Neural cell (in vitro differentiated cells): ENCODE results near the gene ZC3H8. TPM values are rescaled to one million over a fixed set of nuclear protein-coding genes. Genes with fewer than 3 reads are reported as not detected.
"Not testable (repeated sequence)": the region's sequence is repeated elsewhere in the genome, so short reads cannot be mapped to it uniquely, and the experiment has no call there.

ENCODE experiments used
- H2AFZ ChIP-seq: fragments of 200-600, 300-800 bp; sonication (generic), shearing (Covaris generic); 2 replicates; pipeline ENCODE4 v1.6.0; 2014; ENCODE audit warnings: low read depth, mild to moderate bottlenecking, antibody characterized with exemption, low read length, moderate library complexity
- H3F3A ChIP-seq: fragments of 200-600 bp; shearing (Covaris generic); 2 replicates; pipeline ENCODE4 v1.6.1; 2016; ENCODE audit warnings: mild to moderate bottlenecking, moderate library complexity, mixed read lengths, antibody characterized with exemption, low read length; ENCODE audit not compliant: insufficient read depth, poor library complexity, severe bottlenecking
- H3K27ac ChIP-seq: fragments of 200-600, 300-800 bp; sonication (generic), shearing (Covaris generic); 2 replicates; pipeline ENCODE4 v1.5.1; 2014; ENCODE audit warnings: mild to moderate bottlenecking, low read length, moderate library complexity
- H3K27me3 ChIP-seq: fragments of 300-800, 200-600 bp; sonication (generic), shearing (Covaris generic); 2 replicates; pipeline ENCODE4 v1.6.0; 2014; ENCODE audit warnings: mild to moderate bottlenecking, low read depth, low read length, moderate library complexity; ENCODE audit not compliant: insufficient read depth
- H3K36me3 ChIP-seq: fragments of 300-800, 200-600 bp; sonication (generic), shearing (Covaris generic); 2 replicates; pipeline ENCODE4 v1.5.1; 2014; ENCODE audit warnings: mild to moderate bottlenecking, antibody characterized with exemption, low read length, moderate library complexity; ENCODE audit not compliant: insufficient read depth
- H3K4me2 ChIP-seq: fragments of 300-800, 200-600 bp; sonication (generic), shearing (Covaris generic); 2 replicates; pipeline ENCODE4 v1.6.0; 2014; ENCODE audit warnings: mild to moderate bottlenecking, low read length
- H3K4me3 ChIP-seq: fragments of 300-800, 200-600 bp; sonication (generic), shearing (Covaris generic); 2 replicates; pipeline ENCODE4 v1.5.1; 2014; ENCODE audit warnings: mild to moderate bottlenecking, low read length, moderate library complexity
- H3K79me2 ChIP-seq: fragments of 200-600 bp; shearing (Covaris generic); replicated peaks from 2 replicates; pipeline ENCODE4 v1.6.0; 2014; ENCODE audit warnings: mild to moderate bottlenecking, low read length, moderate library complexity; ENCODE audit not compliant: insufficient read depth
- H3K9ac ChIP-seq: fragments of 300-800, 200-600 bp; sonication (generic), shearing (Covaris generic); 2 replicates; pipeline ENCODE4 v1.6.1; 2016; ENCODE audit warnings: mild to moderate bottlenecking, low read length, mixed read lengths
- H3K9me2 ChIP-seq: fragments of 200-600 bp; shearing (Covaris generic); 2 replicates; pipeline ENCODE4 v1.6.1; 2016; ENCODE audit warnings: mild to moderate bottlenecking, low read length, mixed read lengths; ENCODE audit not compliant: insufficient read depth
- H3K9me3 ChIP-seq: fragments of 200-600, 300-800 bp; sonication (generic), shearing (Covaris generic); 2 replicates; pipeline ENCODE4 v1.6.1; 2016; ENCODE audit warnings: mild to moderate bottlenecking, mixed run types, low read length, moderate library complexity, mixed read lengths
- H4K20me1 ChIP-seq: fragments of 200-600 bp; shearing (Covaris generic); 2 replicates; pipeline ENCODE4 v1.6.1; 2016; ENCODE audit warnings: mild to moderate bottlenecking, mixed run types; ENCODE audit not compliant: insufficient read depth
- CTCF ChIP-seq: fragments of 450-650 bp; IDR thresholded peaks from 2 replicates; pipeline ENCODE4 v1.5.1; 2014; ENCODE audit warnings: antibody characterized with exemption, mild to moderate bottlenecking, moderate library complexity; ENCODE audit not compliant: poor library complexity, severe bottlenecking
- EP300 ChIP-seq: fragments of 450-650 bp; conservative IDR thresholded peaks from 2 replicates; pipeline ENCODE4 v1.6.1; 2014; ENCODE audit warnings: antibody characterized with exemption, mild to moderate bottlenecking, moderate library complexity; ENCODE audit not compliant: poor library complexity, severe bottlenecking
- EZH2 ChIP-seq: fragments of 200-600, 300-800 bp; shearing (Covaris generic), sonication (generic); IDR thresholded peaks from 2 replicates; pipeline ENCODE4 v1.6.1; 2014; ENCODE audit warnings: antibody characterized with exemption, low read length, borderline replicate concordance, mild to moderate bottlenecking; ENCODE audit not compliant: insufficient read depth, poor library complexity, severe bottlenecking
- MXI1 ChIP-seq: fragments of 450-650 bp; conservative IDR thresholded peaks from 2 replicates; pipeline ENCODE4 v1.6.1; 2014; ENCODE audit warnings: antibody characterized with exemption, mild to moderate bottlenecking; ENCODE audit not compliant: poor library complexity, severe bottlenecking
- POLR2AphosphoS5 ChIP-seq: IDR thresholded peaks from 2 replicates; pipeline ENCODE4 v1.6.1; 2012
- RAD21 ChIP-seq: fragments of 450-650 bp; conservative IDR thresholded peaks from 2 replicates; pipeline ENCODE4 v1.6.1; 2014; ENCODE audit warnings: antibody characterized with exemption, mild to moderate bottlenecking, moderate library complexity
- REST ChIP-seq: IDR thresholded peaks from 2 replicates; pipeline ENCODE4 v1.6.1; 2012; ENCODE audit warnings: borderline replicate concordance
- SMC3 ChIP-seq: fragments of 450-650 bp; conservative IDR thresholded peaks from 2 replicates; pipeline ENCODE4 v1.6.1; 2014; ENCODE audit warnings: antibody characterized with exemption, mild to moderate bottlenecking, moderate library complexity; ENCODE audit not compliant: poor library complexity
- TAF1 ChIP-seq: IDR thresholded peaks from 2 replicates; pipeline ENCODE4 v1.6.1; 2012; ENCODE audit warnings: low read depth
- polyA plus RNA-seq: library from polyadenylated mRNA; depleted of rRNA; stranded (reverse); fragments of >200 nt; gene quantifications from 2 replicates; pipeline ENCODE4 v1.2.3, GENCODE V29; 2014

The ZC3H8 gene
- polyA plus RNA-seq, 1 donor from 2014 or later = 26.5 TPM

- Histone ChIP-seq H3K79me2 (no peaks in the 10 kb centered on the region), H2AFZ (no peak overlapping the region), H3K9me3 (no peaks in the 10 kb centered on the region), H3K9ac (no peak overlapping the region), H3K4me2 (no peak overlapping the region), H3K27me3 (no peaks in the 10 kb centered on the region), H3K27ac (no peak overlapping the region), H3K9me2 (no peaks in the 10 kb centered on the region), H3K36me3 (no peaks in the 10 kb centered on the region), H4K20me1 (no peaks in the 10 kb centered on the region), H3F3A (no peaks in the 10 kb centered on the region), H3K4me3 (no peak overlapping the region)
- TF ChIP-seq REST (no peak), CTCF (no peak), SMC3 (no peak), TAF1 (no peak), EP300 (no peak), RAD21 (no peak), EZH2 (no peak), MXI1 (no peak), POLR2AphosphoS5 (no peak)
Measured at GRCh38 chr2:112290088-112290487, 35.2 kb upstream of the ZC3H8 start.

- H3F3A ChIP-seq, H3K9me2 ChIP-seq, H3K9ac ChIP-seq, H3K27ac ChIP-seq, H3K4me3 ChIP-seq, H4K20me1 ChIP-seq, H2AFZ ChIP-seq, H3K27me3 ChIP-seq, H3K9me3 ChIP-seq, H3K79me2 ChIP-seq, H3K4me2 ChIP-seq, H3K36me3 ChIP-seq: not testable (repeated sequence)
Measured at GRCh38 chr2:112283535-112283934, 28.7 kb upstream of the ZC3H8 start.

- not testable (repeated sequence) for H2AFZ ChIP-seq, H3F3A ChIP-seq, H3K36me3 ChIP-seq, H3K9me3 ChIP-seq, H3K27me3 ChIP-seq, H3K79me2 ChIP-seq, H4K20me1 ChIP-seq, H3K4me2 ChIP-seq, H3K27ac ChIP-seq, H3K4me3 ChIP-seq, H3K9ac ChIP-seq, H3K9me2 ChIP-seq
Measured at GRCh38 chr2:112282066-112282465, 27.2 kb upstream of the ZC3H8 start.
